ENCODE results near the gene ZBTB45.

Gene ZBTB45

GRCh38 chr19:58519355-58520256 is at the start of gene ZBTB45:
Gene ZBTB45, minus strand, starts transcription at chr19:58519810. Its CDS starts 2,137 bp downstream, at chr19:58517673.
- in situ Hi-C loops (cut with HindIII; ENCODE audit: low sequenced_read_pairs), result no loop called here
- H3K4me3 ChIP-seq (ENCODE audit: low read depth, low read length), result peak within 1 kb of the TSS; percentile 81
- TF ChIP-seq CTCF (IDR thresholded peaks at IDR 0.05; ENCODE audit: low read depth, low read length), result peak; percentile 74
- DNase-seq (ENCODE audit: low read depth, low spot score), result peak; percentile 98

- no peak for TF ChIP-seq CTCF (IDR thresholded peaks at IDR 0.05; ENCODE audit: low read depth, low read length)
- no peak overlapping the region for H3K4me3 ChIP-seq (ENCODE audit: low read depth, low read length)
- in situ Hi-C loops (cut with HindIII; ENCODE audit: low sequenced_read_pairs), result no loop called here
- DNase-seq (ENCODE audit: low read depth, low spot score), result no peak
These were observed 49.0 kb upstream of the ZBTB45 start for GRCh38 chr19:58568453-58569130.

GRCh38 chr19:58566989-58567388 is 47.4 kb upstream of the ZBTB45 start:
- H3K4me3 ChIP-seq (ENCODE audit: low read depth, low read length), result no peak overlapping the region
- in situ Hi-C loops (cut with HindIII; ENCODE audit: low sequenced_read_pairs), result no loop called here
- DNase-seq (ENCODE audit: low read depth, low spot score), result no peak
- no peak for TF ChIP-seq CTCF (IDR thresholded peaks at IDR 0.05; ENCODE audit: low read depth, low read length)

- no peak for DNase-seq (ENCODE audit: low read depth, low spot score)
- no peak for TF ChIP-seq CTCF (IDR thresholded peaks at IDR 0.05; ENCODE audit: low read depth, low read length)
- in situ Hi-C loops (cut with HindIII; ENCODE audit: low sequenced_read_pairs), result no loop called here
- H3K4me3 ChIP-seq (ENCODE audit: low read depth, low read length), result no peak overlapping the region
These were observed 44.2 kb upstream of the ZBTB45 start for GRCh38 chr19:58563823-58564222.

GRCh38 chr19:58563034-58563573 is 43.5 kb upstream of the ZBTB45 start:
- H3K4me3 ChIP-seq (ENCODE audit: low read depth, low read length), result no peak overlapping the region
- no peak for TF ChIP-seq CTCF (IDR thresholded peaks at IDR 0.05; ENCODE audit: low read depth, low read length)
- no peak for DNase-seq (ENCODE audit: low read depth, low spot score)
- in situ Hi-C loops (cut with HindIII; ENCODE audit: low sequenced_read_pairs), result no loop called here

GRCh38 chr19:58562122-58563033 is 42.8 kb upstream of the ZBTB45 start:
- peak; percentile 34 for DNase-seq (ENCODE audit: low read depth, low spot score)
- TF ChIP-seq CTCF (IDR thresholded peaks at IDR 0.05; ENCODE audit: low read depth, low read length), result no peak
- H3K4me3 ChIP-seq (ENCODE audit: low read depth, low read length), result peak overlapping the region; percentile 12
- in situ Hi-C loops (cut with HindIII; ENCODE audit: low sequenced_read_pairs), result no loop called here

Measured in astrocyte of the spinal cord (primary cell).